Endothelial cell of umbilical vein (primary cell): Measurements from ENCODE around the gene NALCN. TPM values are rescaled to one million over a fixed set of nuclear protein-coding genes. Genes with fewer than 3 reads are reported as not detected.

Experiments
- BruUV-seq: library from RNA; stranded (reverse); fragments of 400-500 nt; replicated peaks from 2 replicates; lab custom pipeline; 2021; lab: Mats Ljungman, UMichigan
- CTCF ChIA-PET: fragments of 300-600, 350-600 bp; sonication (Branson Sonifier 250); formaldehyde crosslinking; loops from one replicate; lab custom pipeline; 2021; ENCODE audit warnings: antibody characterized with exemption, inconsistent platforms; lab: Charles Lee
- POLR2A ChIA-PET: fragments of 300-600, 350-600 bp; sonication (Branson Sonifier 250); formaldehyde crosslinking; loops from one replicate; lab custom pipeline; 2021; ENCODE audit warnings: antibody characterized with exemption, inconsistent platforms; lab: Charles Lee
- DNase-seq: peaks from one replicate; pipeline ENCODE4 v3.0.0-alpha.2; 2011; ENCODE audit warnings: low read depth, low spot score
- FAIRE-seq: peaks from 2 replicates; lab custom pipeline; 2011; peaks lifted over from hg19 to GRCh38; lab: Jason Lieb, UNC
- H2AFZ ChIP-seq: 2 replicates; pipeline ENCODE4 v1.6.0; 2012; ENCODE audit warnings: low read depth, low read length, control low read depth, inconsistent platforms
- H3K27ac ChIP-seq: 2 replicates; pipeline ENCODE4 v1.5.1; 2011; ENCODE audit warnings: low read depth, mild to moderate bottlenecking, control low read depth, low read length, moderate library complexity; ENCODE audit not compliant: insufficient read depth
- H3K27me3 ChIP-seq, 2 experiments: 2 replicates each; pipeline versions ENCODE4 v1.6.0 to v1.6.1; 2011; ENCODE audit warnings: low read length in 2 of 2, mixed read lengths in 1 of 2; ENCODE audit not compliant: control insufficient read depth in 2 of 2, insufficient read depth in 2 of 2
- H3K36me3 ChIP-seq, 2 experiments: 2 replicates in 1 of 2; 3 replicates in 1 of 2; pipeline ENCODE4 v1.5.1; 2011; ENCODE audit warnings: low read length in 2 of 2, mild to moderate bottlenecking in 1 of 2, moderate library complexity in 1 of 2; ENCODE audit not compliant: control insufficient read depth in 2 of 2, insufficient read depth in 2 of 2; ENCODE audit errors: extremely low read depth in 1 of 2
- H3K4me1 ChIP-seq: 3 replicates; pipeline ENCODE4 v1.5.1; 2011; ENCODE audit warnings: mild to moderate bottlenecking, low read length; ENCODE audit not compliant: control insufficient read depth, insufficient read depth; ENCODE audit errors: extremely low read depth
- H3K4me2 ChIP-seq: 2 replicates; pipeline ENCODE4 v1.6.1; 2011; ENCODE audit warnings: low read length, control low read depth, mixed read lengths; ENCODE audit not compliant: insufficient read depth
- H3K4me3 ChIP-seq, 3 experiments: fragments of 200-600 bp in 1 of 3; sonication (generic), shearing (Covaris generic) in 1 of 3; replicated peaks in 1 of 3; 2 replicates each; pipeline ENCODE4 v1.5.1; 2011 to 2016; ENCODE audit warnings: control low read depth in 3 of 3, low read length in 3 of 3, mild to moderate bottlenecking in 2 of 3, inconsistent platforms in 1 of 3, low read depth in 1 of 3, moderate library complexity in 1 of 3; ENCODE audit not compliant: insufficient read depth in 1 of 3
- H3K79me2 ChIP-seq: 2 replicates; pipeline ENCODE4 v1.6.0; 2012; ENCODE audit warnings: low read length, inconsistent platforms; ENCODE audit not compliant: control insufficient read depth, insufficient read depth
- H3K9ac ChIP-seq: replicated peaks from 2 replicates; pipeline ENCODE3; 2011; ENCODE audit warnings: low read length, control low read depth; ENCODE audit not compliant: insufficient read depth; ENCODE audit errors: extremely low read depth
- H3K9me1 ChIP-seq: replicated peaks from 3 replicates; pipeline ENCODE4 v1.6.0; 2011; ENCODE audit warnings: mild to moderate bottlenecking, low read length; ENCODE audit not compliant: control insufficient read depth, insufficient read depth; ENCODE audit errors: extremely low read depth
- H3K9me3 ChIP-seq: replicated peaks from 2 replicates; pipeline ENCODE4 v1.5.1; 2012; ENCODE audit warnings: low read length, inconsistent platforms; ENCODE audit not compliant: control insufficient read depth, insufficient read depth
- H4K20me1 ChIP-seq: replicated peaks from 2 replicates; pipeline ENCODE3; 2011; ENCODE audit warnings: mild to moderate bottlenecking, low read length; ENCODE audit not compliant: control insufficient read depth, insufficient read depth; ENCODE audit errors: extremely low read depth
- CTCF ChIP-seq, 2 donors: IDR thresholded peaks; 1 replicate in 1 of 2; 2 replicates in 1 of 2; pipeline ENCODE4 v1.5.1; 2011; ENCODE audit warnings: low read length in 2 of 2, mild to moderate bottlenecking in 2 of 2, moderate library complexity in 2 of 2, control low read depth in 1 of 2, inconsistent platforms in 1 of 2, low read depth in 1 of 2; ENCODE audit not compliant: insufficient read depth in 1 of 2; ENCODE audit errors: extremely low read depth in 1 of 2
- EZH2 ChIP-seq: IDR thresholded peaks from 2 replicates; pipeline ENCODE4 v1.6.1; 2012; ENCODE audit warnings: borderline replicate concordance, low read depth, mild to moderate bottlenecking, moderate library complexity, low read length, inconsistent platforms; ENCODE audit not compliant: severe bottlenecking
- FOS ChIP-seq: IDR thresholded peaks from 2 replicates; pipeline ENCODE4 v1.6.1; 2011; ENCODE audit warnings: mild to moderate bottlenecking, low read length, moderate library complexity, borderline replicate concordance; ENCODE audit not compliant: insufficient read depth
- GATA2 ChIP-seq: IDR thresholded peaks from 2 replicates; pipeline ENCODE4 v1.7.0; 2011; ENCODE audit warnings: low read depth, mild to moderate bottlenecking, moderate library complexity, mixed read lengths, low read length; ENCODE audit not compliant: insufficient read length, insufficient read depth
- JUN ChIP-seq: IDR thresholded peaks from 2 replicates; pipeline ENCODE4 v1.6.1; 2011; ENCODE audit warnings: borderline replicate concordance, low read depth; ENCODE audit not compliant: insufficient read length, insufficient read depth
- MYC ChIP-seq: IDR thresholded peaks from one replicate; pipeline ENCODE4 v1.6.1; 2011; ENCODE audit warnings: mild to moderate bottlenecking, low read depth, low read length
- POLR2A ChIP-seq: IDR thresholded peaks from 2 replicates; pipeline ENCODE4 v1.6.1; 2012; ENCODE audit warnings: low read depth, mild to moderate bottlenecking, control low read depth, low read length
- POLR2AphosphoS5 ChIP-seq: IDR thresholded peaks from 2 replicates; pipeline ENCODE4 v1.6.1; 2012; ENCODE audit warnings: low read depth, mild to moderate bottlenecking, control low read depth, low read length, moderate library complexity; ENCODE audit not compliant: insufficient read depth
- dilution Hi-C: fragments of 300-500 bp; cut with MboI; formaldehyde crosslinking; loops from one replicate; pipeline ENCODE4 v1.15.0; 2019; ENCODE audit warnings: low sequenced_read_pairs; ENCODE audit not compliant: extremely low pct_ligation_motif_present
- intact Hi-C: fragments of 100-400 bp; cut with micrococcal nuclease; formaldehyde crosslinking; loops from one replicate; pipeline ENCODE4 v1.10.0; 2022
- polyA plus RNA-seq, 4 experiments: library from polyadenylated mRNA; depleted of rRNA in 3 of 4; stranded (reverse) in 3 of 4; unstranded in 1 of 4; fragments of >200 nt; gene quantifications; 2 replicates each; pipeline versions ENCODE4 v1.2.1 to v1.2.3, GENCODE V29; 2011 to 2012; ENCODE audit warnings: missing spikeins in 1 of 4
- total RNA-seq: library from RNA; stranded (reverse); gene quantifications from 2 replicates; pipeline ENCODE4 v1.2.3, GENCODE V29; 2021
- TF ChIP-seq, protein P1 (sequence below): IDR thresholded peaks from 2 replicates; pipeline ENCODE4 v1.6.1; 2011; ENCODE audit not compliant: insufficient read depth, insufficient read length

The NALCN gene
- total and polyA plus RNA-seq, 2 donors (not counting 3 experiments of a cell fraction or from before 2014, with no cell fraction given), result 3.3 to 4.4 TPM

DNA sequence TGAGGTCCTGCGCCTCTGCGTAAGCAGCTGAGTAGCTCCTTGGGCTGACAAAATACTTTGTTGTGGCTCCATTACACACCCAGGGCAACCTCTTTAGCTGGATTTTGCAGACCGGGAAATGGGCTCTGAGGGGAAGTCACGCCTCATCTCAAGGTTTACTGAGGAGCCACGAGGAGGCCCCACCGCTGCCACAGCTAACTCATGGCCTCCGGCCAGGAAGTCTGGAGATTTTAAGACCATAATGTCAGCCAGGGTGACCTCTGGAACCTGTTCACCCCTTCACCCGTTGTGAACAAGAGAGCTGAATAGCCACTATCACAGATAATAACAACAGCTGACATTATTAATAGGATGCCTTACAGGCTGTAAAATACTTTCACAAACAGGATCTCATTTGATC is 390.4 kb downstream of the NALCN start:
- POLR2A ChIA-PET, result no interaction called here
- TF ChIP-seq POLR2AphosphoS5, result no peak
- TF ChIP-seq CTCF (IDR thresholded peaks at IDR 0.05; ENCODE audit: extremely low read depth in 1 of 2, insufficient read depth in 1 of 2, low read depth in 1 of 2, low read length in 2 of 2), result no peak
- TF ChIP-seq FOS, result no peak
- no peak for TF ChIP-seq MYC
- no peak for TF ChIP-seq JUN
- no peak for TF ChIP-seq POLR2A
- TF ChIP-seq EZH2, result no peak
- TF ChIP-seq, protein P1, sequence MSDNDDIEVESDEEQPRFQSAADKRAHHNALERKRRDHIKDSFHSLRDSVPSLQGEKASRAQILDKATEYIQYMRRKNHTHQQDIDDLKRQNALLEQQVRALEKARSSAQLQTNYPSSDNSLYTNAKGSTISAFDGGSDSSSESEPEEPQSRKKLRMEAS, result no peak
- TF ChIP-seq GATA2, result no peak
- no TSS peak for BruUV-seq

More for the DNA sequence above, 390.4 kb downstream of the NALCN start:
- Histone ChIP-seq H3K4me1 (no peaks in the 10 kb centered on the region), H3K4me2 (no peak overlapping the region), H3K27me3 (no peaks in the 10 kb centered on the region), H3K36me3 (no peaks in the 10 kb centered on the region), H3K79me2 (no peaks in the 10 kb centered on the region), H3K9ac (no peak overlapping the region), H3K27ac (no peak overlapping the region), H3K4me3 (no peak overlapping the region), H4K20me1 (no peaks in the 10 kb centered on the region), H2AFZ (no peak overlapping the region), H3K9me3 (no peaks in the 10 kb centered on the region), H3K9me1 (no peaks in the 10 kb centered on the region)
- FAIRE-seq (no peak), DNase-seq (no peak)
- CTCF ChIA-PET, result interaction anchor here (0.8 to 1.0 kb wide), 2 partner anchors 270 to 304 kb away, joined by 3 to 4 read pairs; no protein-coding TSS in a partner anchor
- intact Hi-C loops, result no loop called here
- dilution Hi-C loops, result no loop called here
